HG03575 (cell line): Measurements from ENCODE around the gene PRKCZ.

Experiments used
- ATAC-seq: cut with Tn5 transposase; IDR thresholded peaks from one replicate; pipeline ENCODE4 v1.9.1; 2021; ENCODE audit not compliant: unreplicated experiment, insufficient number of reproducible peaks, low FRiP score; ENCODE audit errors: extremely low read depth

PRKCZ gene

GRCh38 chr1:2055911-2056575 lies 5.8 kb downstream of the PRKCZ start:
- no peak for ATAC-seq

GRCh38 chr1:2056955-2057590 lies 6.9 kb downstream of the PRKCZ start:
- no peak for ATAC-seq

- ATAC-seq = no peak
Measured at GRCh38 chr1:2059290-2059953, 9.2 kb downstream of the PRKCZ start.

GRCh38 chr1:2060072-2060471 lies 9.9 kb downstream of the PRKCZ start:
- no peak for ATAC-seq

GRCh38 chr1:2060535-2060934 lies 10.3 kb downstream of the PRKCZ start:
- ATAC-seq = no peak

- ATAC-seq = no peak
Measured at GRCh38 chr1:2061065-2061778, 11.0 kb downstream of the PRKCZ start.

- ATAC-seq = no peak
Measured at GRCh38 chr1:2065699-2066098, 15.5 kb downstream of the PRKCZ start.

GRCh38 chr1:2067393-2067792 lies 17.2 kb downstream of the PRKCZ start:
- no peak for ATAC-seq

GRCh38 chr1:2067981-2068380 lies 17.8 kb downstream of the PRKCZ start:
- no peak for ATAC-seq

- ATAC-seq = no peak
Measured at GRCh38 chr1:2068951-2069350, 18.7 kb downstream of the PRKCZ start.

- ATAC-seq = no peak
Measured at GRCh38 chr1:2070016-2070415, 19.8 kb downstream of the PRKCZ start.

GRCh38 chr1:2070800-2071530 lies 20.8 kb downstream of the PRKCZ start:
- no peak for ATAC-seq

GRCh38 chr1:2072109-2072806 lies 22.0 kb downstream of the PRKCZ start:
- ATAC-seq = no peak

GRCh38 chr1:2072891-2073290 lies 22.7 kb downstream of the PRKCZ start:
- no peak for ATAC-seq

- ATAC-seq = no peak
Measured at GRCh38 chr1:2073382-2074230, 23.4 kb downstream of the PRKCZ start.

GRCh38 chr1:2074396-2074795 lies 24.2 kb downstream of the PRKCZ start:
- no peak for ATAC-seq

- no peak for ATAC-seq
Measured at GRCh38 chr1:2074944-2075740, 24.9 kb downstream of the PRKCZ start.
